Activated CD4-positive, alpha-beta T cell treated with anti-CD3 and anti-CD28 coated beads, Interleukin-2, Interleukin-6, amounts not matched to agents 100 ng/mL and 50 ng/mL, durations not matched to agents 16 hours and 8 hours (primary cell): ENCODE measurements around the gene AQP12A.
A peak's percentile ranks its signal among the peaks of the same experiment; 100 is the strongest.

Source experiments
- DNase-seq: peaks from one replicate; pipeline ENCODE4 v3.0.0-alpha.2; 2020

Gene AQP12A

DNA sequence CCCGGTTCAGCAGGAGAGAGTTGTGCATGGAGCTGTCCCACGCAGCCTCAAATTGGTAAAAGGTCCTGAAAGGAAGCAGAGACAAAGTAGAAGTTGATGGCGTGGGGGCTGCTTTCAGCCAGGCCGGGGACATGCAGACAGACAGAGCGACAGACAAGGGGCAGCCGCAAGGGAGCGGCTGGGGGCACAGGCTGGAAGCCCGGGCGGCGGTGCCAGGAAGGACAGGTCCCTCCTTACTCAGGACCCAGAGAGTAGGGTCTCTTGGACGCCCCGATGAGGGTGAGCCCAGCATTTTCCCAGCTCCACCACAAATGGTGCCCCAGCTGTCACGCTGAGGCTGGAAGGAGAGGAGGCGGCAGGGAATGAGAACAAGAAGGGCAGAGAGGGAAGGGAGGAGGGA is 35.2 kb downstream of the AQP12A start:
- no peak for DNase-seq

DNA sequence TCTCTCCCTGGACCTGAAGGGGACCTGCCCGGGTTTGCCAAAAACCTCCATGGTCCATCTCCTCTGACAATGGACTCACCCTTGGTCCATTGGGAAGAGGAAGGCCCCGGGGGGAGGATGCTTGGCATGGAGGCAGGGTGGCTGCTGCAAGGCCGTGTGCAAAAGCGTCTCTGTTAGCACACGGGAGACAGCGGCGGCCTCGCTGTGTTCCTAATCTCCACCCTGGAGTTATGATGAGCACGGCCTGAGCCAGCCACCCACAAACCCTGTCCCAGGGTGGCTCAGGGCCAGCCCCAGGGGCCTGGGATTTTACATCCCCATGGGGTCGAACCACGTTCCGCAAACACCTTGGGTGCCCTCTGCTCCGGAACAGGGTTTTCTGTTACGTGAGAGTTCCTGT is 35.8 kb downstream of the AQP12A start:
- no peak for DNase-seq

DNA sequence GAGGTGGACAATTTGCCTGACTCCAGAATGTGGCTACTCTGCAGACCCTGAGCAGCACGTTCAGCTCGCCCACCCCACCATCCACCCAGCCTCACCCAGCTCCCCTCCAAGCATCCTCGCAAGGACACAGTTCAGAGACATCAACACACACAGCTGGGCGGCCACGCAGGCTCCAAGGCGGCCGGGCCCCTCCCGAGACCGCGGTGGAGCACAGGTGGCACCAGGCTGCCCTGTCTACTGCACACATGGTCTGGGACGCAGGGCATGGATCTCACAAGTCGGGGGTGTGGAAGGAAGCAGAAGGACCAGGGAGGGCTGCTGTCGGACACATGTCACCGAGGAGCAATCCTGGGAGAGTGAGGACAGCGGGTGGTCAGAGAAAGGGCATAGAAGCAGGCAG is 36.2 kb downstream of the AQP12A start:
- DNase-seq, result no peak

DNA sequence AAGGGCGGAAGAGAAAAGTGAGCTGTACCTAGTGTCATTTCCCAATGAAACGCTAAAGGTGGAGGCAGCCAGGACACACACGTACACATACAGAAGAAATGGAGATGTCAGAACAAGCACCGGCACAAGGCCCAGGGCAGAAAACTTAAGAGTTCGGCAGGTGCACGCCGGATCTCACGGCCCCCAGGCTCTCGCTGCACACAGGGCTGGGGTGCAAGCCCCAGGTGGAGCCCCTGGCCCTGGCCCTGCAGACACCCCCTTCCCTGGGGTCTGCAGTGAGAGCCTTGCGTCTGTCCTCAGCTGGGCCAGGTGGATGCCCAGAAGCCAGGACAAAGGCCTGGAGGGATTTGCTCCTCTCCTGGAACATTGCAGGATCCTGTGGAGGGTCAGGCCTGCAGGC is 36.7 kb downstream of the AQP12A start:
- DNase-seq, result no peak

DNA sequence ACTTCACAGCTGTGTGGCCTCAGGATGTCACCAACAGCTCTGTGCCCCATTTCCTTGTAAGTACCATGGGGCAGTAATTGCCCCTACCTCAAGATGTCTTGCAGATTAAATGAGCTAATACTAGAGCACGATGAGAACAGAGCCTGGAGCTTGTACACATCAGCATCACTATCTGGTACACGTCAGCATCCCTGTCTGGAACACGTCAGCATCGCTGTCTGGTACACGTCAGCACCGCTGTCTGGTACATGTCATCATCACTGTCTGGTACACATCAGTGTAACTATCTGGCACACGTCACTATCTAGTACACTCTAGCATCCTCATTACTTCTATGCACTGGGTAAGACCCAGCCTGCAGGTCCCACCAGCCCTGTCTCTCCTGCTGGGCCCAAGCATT is 37.2 kb downstream of the AQP12A start:
- DNase-seq, result no peak

DNA sequence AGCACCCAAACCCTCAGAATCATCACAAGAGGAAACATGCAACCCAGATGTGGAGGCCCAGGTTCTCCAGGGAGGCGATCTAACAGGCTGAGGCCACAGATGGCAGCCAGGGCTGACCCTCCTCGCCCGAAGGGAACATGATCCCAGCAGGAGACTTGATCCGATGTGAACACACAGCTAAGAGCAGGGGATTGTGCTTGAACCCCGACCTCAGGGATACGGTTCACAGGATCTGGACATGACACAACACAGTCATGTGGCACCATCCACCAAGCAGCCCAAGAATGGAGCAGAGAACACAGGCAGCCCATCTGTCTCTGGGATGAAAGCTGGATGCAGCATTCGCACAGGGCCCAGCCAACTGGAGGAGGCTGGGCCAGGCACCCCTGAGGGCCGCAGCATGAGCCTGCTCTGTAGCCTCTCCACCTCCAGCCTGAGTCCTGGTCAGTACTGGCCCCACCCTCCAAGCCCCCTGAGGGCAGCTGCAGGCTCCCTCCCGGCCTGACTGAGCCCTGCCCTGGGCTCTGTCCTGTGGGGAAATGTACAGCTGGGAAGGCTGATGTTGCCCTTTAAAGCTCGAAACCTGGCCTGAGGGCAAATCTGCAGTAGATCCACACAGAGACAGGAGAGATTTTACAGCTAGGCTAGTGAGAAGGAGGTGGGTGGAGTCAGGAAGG is 39.0 kb downstream of the AQP12A start:
- DNase-seq, result no peak

DNA sequence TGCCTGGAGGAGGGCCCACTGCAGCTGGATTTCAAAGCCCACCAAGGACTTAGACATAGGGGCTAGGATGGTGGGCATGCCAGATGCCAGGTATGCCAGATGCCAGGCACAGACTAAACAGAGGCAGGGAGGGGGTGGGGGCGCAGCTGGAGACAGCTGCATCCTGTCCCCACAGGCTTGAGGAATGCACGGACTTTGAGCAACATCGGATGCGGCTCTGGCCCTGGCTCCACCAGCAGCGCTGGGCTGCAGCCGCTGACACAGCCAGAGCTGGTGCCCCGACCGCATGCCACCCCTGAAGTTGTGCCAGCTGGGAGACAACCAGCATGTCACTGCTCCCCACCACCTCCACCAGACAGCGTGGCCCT is 39.5 kb downstream of the AQP12A start:
- DNase-seq, result no peak

DNA sequence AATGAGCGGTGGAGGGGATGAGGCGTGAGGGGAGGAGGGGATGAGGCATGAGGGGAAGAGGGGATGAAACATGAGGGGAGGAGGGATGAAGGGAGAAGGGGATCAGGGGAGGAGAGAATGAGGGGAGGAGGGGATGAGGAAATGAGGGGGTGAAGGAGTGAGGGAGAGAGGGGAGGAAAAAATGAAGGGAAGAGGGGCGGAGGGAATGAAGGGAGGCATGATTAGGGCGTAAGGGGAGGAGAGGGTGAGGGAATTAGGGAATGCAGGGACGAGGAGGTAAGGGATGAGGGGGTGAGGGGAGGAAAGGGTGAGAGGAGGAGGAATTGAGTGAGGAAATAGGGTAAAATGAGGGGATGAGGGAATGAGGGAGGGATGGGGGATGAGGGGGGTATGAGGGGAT is 40.5 kb downstream of the AQP12A start:
- no peak for DNase-seq

DNA sequence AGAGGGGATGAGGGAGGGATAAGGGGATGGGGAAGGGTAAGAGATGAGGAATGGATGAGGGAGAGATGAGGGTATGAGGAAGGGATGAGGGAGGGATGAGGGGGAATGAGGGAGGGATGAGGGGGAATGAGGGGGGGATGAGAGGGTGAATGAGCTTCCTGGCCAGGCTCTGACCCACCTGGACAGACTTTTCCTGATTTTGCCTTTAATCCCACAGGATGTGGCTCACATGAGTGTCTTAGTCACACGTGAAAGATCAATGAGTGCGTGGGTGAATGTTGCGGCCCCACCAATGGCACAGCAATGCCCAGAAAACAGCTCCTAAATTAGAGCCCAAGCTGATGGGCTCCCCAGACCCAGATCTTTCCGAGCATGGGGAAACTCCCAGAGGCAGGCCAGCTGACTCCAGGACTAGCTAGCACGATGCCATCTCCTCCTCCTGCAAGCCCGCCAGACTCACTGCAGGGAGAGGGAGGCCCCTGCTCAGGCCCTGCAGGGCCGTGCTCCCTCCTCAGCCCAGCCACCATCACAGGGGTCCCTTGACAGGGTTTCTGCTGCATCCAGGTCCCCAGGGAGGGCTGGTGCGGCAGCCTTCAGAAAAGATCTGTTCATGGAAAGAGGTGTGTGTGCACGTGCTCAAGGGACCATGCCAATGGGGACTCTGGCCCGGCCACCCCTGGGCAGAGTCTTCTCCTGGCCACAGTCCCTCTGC is 41.4 kb downstream of the AQP12A start:
- no peak for DNase-seq

DNA sequence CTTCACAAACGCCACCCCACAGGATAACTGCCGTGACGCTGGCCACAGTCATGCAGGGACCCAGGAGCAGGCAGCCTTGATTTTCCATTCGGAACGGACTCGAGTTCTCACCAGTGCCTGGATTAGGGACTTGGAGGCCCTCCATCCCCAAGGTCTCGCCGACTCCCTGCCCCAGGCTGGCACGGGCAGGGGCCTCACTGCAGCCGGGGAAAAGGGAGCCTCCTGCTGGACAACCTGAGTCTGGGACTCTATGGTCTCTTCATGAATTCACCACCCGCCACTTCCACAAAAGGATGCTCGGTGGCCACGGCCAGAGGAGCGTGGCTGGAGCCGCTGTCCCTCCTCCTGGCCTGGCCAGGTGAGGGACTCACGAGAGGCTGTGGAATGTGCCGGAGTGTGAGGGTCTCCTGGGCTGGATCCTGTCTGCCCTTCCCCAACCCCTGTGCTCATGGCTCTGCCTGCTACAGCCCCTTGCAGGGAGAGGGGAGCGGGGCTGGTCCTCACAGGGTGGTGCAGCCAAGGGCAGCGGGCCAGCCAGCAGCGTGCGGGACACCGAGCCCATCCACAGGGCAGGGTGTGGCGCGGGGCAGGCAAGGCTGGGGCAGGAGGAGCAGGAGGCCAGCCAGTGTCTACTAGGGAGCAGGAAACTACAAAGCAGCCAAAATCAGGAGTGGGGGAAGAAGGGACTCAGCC is 42.3 kb downstream of the AQP12A start:
- DNase-seq, result peak; percentile 19

DNA sequence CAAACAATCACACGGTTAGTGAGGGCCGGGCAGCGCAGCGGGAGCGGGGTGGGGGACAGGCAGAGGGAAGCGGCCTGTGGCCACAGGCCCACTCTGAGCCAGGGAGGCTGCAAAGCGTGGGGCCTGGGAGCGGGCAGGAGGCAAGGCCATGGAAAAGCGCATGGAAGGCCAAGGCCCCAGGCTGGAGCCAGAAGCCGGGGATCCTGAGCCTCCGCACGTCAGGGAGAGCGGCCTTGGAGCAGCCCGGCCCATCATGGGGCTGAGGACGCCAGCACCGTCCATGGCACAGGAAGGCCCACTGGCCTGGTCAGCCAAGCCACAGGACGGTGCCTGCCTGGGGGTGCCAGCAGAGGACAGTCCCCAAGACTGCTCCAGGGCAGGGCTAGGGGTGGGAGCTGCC is 43.1 kb downstream of the AQP12A start:
- no peak for DNase-seq

DNA sequence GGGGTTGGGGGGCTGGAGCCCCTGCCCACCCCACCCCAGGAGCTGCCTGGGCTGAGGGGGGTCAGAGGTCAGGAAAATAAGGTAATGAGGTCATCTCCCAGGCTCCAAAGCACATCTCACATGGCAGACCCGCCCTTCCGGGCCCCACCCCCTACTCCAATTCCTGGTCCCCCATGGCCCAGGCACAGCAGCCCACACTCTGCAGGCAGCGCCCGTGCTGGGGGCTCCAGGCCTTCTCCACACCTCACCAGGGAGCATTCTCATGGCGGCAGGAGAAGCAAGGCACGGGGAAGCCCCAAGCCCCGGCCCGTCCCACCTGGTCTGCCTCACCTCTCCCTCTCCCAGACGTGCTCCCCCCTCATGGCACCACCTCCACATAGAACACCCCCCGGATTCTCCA is 43.8 kb downstream of the AQP12A start:
- no peak for DNase-seq

DNA sequence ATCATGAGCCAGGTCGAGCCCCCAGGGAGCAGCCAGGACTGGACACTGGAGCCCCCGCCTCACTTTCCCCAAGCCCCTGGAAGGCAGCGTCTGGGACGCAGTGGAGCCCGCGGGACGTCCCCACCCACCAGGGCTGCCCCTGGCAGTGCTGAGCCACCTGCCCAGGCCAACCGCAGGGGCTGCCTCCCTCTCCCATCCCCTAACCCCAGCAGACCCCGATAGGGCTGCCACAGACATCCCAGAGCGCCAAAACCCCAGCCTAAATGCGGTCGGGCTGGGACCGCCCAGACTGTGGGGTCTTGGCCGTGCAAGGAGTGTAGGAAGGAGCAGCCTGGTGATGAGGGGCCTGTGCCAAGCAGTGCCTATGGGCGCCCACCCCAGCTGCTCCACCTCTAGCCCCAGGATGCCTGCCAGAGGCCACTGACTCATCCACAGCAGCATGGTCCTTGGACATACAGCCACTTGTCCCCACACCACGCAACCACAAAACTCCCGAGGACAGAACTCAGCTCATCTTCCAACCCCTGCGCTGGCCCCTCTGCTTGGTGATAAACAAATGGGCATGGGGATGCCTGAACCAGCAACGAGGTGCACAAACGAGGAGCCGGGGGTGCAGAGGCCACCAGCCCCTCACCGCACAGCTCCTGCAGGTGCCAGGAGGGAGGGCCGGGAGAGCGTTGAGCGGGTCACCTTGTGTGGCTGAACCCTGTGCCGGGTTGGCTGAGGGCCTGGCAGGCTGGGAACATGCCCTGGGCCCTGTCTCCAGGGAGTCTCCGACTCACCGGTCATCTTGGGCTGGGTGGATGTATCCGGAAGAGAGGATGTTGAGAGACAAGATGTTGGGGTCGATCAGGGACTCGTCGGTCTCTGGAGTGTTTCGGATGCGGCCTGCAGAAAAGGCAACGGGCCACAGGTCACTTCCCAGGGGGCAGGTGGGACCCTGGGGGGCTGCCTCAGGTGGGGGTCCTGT is 44.9 kb downstream of the AQP12A start:
- no peak for DNase-seq

DNA sequence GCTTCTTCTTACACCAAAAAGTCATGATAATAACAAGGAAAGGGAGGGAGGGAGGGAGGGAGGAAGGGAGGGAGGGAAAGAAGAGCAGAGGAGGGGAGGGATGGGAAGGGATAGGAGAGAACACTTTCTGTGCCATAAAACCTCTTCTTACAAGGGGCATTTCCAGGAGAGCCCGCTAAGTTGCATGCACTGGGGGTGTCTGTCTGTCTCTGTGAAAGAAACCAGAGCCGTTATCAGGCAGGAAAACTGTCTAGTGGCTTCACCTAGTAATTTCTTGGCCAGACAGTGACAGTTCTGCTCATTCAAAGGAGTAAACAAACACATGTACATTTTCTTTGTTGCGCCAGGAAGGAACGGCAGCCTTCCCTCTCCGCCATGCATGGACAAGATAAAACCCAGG is 45.8 kb downstream of the AQP12A start:
- no peak for DNase-seq

DNA sequence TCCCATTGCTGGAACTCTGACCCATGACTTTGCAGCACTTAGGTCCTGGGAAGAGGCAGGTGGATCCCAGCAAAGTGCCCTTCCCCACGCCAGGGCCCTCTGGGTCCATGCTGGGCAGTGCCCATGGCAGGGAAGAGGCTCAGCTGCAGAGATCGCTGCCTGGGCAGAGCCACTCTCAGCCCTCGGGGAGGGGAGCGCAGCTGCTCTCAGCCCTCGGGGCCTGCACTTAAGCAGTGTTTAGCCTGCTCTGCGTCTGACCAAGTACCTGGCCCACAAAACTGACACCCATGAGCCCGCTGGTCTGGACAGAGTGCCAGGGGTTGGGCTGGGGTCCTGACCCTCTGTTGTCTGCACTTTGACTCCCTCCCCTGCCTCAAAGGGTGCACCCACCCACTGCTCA is 46.3 kb downstream of the AQP12A start:
- DNase-seq, result no peak

DNA sequence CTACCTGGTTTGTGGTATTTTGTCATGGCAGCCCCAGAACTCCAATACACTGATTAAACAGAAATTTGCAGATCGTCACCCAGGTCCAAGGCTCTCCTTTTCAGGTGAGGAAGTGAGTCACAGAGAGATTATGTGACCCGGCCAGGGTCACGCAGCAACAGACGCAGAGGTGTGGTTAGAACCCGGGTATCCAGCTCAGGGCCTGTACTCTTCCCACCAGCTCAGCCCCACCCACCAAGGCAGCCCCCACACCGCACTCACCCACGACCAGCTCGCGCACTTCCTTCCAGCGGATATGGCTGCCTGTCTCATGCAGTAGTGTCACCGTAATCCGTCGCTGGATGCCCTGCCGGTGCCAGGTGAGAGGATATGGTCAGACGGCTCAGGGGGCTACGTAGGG is 48.1 kb downstream of the AQP12A start:
- DNase-seq, result no peak

DNA sequence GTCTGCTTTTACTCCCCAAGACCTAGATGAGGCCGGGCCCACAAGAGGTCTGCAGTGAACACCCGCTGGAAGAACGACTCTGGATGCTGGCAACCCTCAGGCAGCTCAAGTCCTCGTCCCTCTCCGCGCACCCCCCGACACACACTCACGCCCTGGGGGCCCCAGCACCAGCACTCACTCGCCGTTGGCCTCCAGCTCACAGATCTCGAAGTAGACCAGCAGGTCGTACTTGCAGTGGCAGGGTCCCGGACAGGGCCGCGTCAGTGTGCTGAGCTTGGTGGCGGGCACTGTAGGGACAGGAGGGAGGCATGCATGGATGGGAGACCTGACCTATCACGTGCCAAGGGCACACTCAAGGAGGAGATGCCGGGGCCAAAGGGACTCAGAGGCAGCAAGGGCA is 49.4 kb downstream of the AQP12A start:
- no peak for DNase-seq

DNA sequence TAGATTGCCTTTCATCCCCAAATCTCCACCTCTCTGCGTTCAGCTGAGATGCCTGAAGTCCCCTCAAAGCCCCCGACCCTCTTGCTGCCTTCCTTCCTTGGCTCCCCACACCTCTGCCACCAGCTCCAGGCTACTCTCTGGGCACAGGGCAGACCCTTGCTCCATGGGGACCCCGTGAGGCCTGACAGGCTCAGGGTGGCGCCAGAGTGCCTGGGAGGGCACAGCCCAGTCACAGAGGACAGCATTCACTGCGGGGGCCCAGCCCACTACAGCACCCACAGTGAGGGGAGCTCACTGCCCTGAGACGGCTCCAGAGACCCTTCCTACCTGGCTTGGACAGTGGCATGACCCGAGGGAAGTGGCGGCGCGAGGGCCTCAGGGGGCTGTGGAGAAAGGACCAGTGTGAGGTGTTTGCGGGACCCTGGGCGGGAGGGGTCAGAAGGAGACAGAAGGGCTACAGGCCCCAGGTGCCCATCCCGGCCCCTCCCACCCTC is 51.0 kb downstream of the AQP12A start:
- DNase-seq, result no peak

DNA sequence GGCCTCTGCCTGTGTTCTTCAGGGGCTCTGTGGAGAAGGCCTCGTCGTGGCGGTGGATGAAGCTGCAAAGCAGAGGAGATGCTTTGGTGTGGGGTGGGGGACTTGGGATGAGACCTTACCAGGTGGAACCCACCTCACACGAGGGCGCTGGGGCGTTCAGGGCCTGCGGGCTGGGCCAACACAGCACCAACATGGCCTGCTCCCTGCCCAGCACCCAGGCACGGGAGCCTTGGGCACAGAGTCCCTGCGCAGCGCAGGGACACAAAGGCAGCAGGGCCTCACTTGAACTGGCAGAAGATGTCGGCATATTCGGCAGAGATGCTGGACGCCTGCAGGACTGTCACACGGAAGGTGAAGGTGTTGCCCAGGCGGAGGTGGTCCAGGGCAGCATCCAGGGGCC is 53.8 kb downstream of the AQP12A start:
- no peak for DNase-seq

DNA sequence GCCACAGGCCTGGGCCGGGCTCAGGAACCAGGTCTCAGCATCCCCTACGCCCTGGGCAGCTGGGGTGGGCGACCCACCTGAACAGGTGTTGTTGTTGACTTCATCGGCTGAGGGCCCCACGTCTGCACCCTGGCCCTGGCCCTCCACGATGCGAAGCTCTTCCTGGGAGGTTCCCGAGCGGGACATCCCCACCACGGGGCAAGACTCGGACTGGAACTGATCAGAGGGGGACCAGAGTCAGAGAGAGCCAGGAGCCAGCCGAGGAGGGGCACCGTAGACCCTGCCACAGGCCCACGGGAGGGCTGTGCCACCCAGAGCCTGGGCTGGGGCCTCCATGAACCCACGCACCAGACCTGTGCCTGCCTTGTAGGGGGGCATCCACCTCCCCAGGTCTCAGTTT is 54.3 kb downstream of the AQP12A start:
- DNase-seq, result no peak

DNA sequence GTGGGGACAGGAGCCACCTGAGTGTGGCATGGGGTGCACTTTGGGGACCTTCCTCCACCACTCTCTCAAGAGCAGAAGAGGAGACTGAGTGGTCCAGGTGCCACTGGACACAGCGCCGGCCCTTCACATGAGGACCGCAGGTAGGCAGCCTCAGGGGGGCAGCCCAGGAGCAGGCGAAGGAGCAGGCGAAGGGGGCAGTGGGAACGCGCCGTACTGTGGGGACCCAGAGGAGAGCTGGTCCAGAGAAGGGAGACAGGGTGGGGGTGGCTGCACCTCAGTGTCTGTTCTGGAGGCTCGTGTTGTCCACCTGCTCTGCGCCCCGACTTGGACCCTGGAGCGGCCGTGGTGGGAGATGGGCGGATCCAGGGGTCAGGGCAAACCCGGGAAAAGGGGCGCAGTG is 55.0 kb downstream of the AQP12A start:
- DNase-seq, result no peak

DNA sequence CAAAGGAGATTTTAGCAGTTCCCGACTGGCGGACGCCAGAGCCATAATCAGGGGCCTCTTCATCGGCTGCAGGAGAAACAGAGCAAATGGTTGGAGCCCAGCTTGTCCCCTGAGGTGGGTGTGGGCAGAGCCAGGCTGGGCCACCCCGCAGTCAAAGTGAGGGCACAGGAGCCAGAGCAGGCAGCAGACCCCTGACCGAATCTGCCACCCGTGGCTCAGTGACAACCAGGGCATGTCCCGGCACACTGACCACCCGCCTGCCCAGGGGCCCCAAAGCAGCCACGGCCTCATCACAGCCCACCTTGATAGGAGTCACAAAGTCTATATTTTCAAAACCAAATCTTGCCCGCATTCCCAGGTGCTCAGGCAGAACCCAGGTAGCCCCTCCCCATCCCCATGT is 55.6 kb downstream of the AQP12A start:
- no peak for DNase-seq
